HG02970 (cell line): ENCODE results near the gene TRAPPC11.

Experiments
- ATAC-seq: cut with Tn5 transposase; IDR thresholded peaks from one replicate; pipeline ENCODE4 v1.9.1; 2021; ENCODE audit warnings: mild to moderate bottlenecking, moderate library complexity, moderate number of reproducible peaks; ENCODE audit not compliant: unreplicated experiment, low FRiP score

TRAPPC11 gene

DNA sequence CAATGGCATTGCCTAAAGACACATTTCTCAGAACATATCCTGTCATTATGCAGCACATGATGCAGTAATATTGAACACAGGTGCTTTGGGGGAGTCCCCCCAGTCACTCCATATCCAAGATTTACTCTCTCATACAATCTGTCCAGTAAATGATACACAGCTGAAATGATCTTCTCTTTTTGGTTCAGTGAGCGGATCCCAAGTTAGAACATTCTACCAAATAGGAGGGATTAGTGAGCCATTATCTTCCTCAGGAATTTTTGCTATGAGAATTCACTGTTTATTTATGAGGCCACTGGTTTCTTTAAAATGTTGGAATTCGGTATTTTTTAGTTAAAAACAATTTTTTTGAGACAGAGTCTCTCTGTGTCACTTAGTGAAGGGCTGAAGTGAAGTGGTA is 96.5 kb downstream of the TRAPPC11 start:
- ATAC-seq: no peak

DNA sequence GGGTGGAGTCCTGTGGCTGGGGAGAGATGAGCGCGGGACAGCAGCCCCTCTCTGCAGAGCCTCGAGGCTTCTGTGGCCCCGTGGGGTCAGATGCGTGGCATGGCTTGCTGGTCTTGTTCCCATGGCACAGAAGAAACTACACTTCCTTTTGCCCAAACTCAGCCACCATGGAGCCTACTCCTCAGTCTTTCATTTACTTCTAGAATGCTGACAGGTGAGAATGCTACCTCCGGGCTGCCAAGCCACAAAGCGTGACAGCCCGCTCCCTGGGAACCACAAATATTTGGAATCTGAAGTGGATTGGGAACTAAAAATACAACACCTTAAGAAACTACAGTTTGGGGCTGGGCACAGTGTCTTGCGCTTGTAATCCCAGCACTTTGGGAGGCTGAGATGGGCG is 98.0 kb downstream of the TRAPPC11 start:
- no peak for ATAC-seq

DNA sequence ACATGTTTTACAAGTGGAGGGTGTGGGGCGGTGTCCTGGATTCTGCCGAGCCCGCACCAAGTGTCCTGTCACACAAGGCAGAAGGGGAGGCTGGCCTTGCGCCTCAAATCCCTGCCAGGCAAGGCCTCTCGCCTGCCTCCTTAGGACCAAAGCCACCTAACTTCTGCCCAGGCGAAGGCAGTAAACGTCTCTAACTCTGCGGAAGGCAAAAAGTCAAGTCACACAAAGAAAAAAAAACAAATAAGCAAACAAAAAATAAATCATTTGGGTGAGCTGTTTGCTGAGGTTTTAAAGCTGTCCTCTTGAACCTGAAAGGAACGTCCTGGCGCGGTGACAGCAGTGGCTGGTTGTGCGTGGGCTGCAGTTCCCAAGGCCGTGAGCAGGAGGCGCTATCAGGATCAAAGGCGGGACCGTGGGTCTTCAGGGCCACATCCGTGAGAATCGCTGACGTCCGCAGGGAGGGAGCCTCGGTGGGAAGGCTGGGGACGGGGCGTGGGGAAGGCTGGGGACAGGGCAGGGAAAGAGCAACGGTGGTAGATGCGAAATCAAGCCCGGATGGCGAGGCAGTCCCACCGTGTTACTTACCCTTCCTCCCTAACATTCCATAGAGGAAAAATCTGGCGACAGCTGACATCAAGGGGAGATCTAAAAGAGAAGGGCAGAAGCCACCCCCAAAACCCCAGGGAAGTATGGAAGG is 99.1 kb downstream of the TRAPPC11 start:
- no peak for ATAC-seq

- ATAC-seq: no peak
Observed at GRCh38 chr4:183758758-183759447, 99.8 kb downstream of the TRAPPC11 start.

DNA sequence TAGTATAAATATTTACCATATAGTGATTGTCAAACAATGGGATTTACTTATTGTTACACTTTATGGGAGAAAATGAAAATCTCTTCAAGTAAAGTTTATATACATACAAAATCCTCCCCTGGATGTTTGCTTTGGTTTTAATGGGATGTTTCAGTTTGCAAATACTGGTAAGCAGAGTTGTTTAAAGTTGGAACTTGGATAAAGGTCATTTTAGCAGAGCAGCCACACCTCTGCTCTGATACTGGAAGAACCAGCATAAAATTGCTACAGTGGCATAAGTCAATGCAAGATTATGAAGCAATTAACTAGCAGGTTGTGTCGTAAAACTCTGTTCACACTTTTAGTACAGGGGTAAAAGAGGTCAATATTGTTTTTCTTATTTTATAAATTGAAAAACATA is 101.2 kb downstream of the TRAPPC11 start:
- no peak for ATAC-seq
